Measurements from ENCODE around the gene SBF1.
"Not testable (repeated sequence)": the region's sequence is repeated elsewhere in the genome, so short reads cannot be mapped to it uniquely, and the experiment has no call there.

GRCh38 chr22:50432877-50433510 lies 41.8 kb downstream of the SBF1 start:
- TF ChIP-seq, protein P1, sequence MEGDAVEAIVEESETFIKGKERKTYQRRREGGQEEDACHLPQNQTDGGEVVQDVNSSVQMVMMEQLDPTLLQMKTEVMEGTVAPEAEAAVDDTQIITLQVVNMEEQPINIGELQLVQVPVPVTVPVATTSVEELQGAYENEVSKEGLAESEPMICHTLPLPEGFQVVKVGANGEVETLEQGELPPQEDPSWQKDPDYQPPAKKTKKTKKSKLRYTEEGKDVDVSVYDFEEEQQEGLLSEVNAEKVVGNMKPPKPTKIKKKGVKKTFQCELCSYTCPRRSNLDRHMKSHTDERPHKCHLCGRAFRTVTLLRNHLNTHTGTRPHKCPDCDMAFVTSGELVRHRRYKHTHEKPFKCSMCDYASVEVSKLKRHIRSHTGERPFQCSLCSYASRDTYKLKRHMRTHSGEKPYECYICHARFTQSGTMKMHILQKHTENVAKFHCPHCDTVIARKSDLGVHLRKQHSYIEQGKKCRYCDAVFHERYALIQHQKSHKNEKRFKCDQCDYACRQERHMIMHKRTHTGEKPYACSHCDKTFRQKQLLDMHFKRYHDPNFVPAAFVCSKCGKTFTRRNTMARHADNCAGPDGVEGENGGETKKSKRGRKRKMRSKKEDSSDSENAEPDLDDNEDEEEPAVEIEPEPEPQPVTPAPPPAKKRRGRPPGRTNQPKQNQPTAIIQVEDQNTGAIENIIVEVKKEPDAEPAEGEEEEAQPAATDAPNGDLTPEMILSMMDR (IDR thresholded peaks at IDR 0.05) = not testable (repeated sequence)
- TF ChIP-seq POLR2AphosphoS5, POLR2A (IDR thresholded peaks at IDR 0.05): not testable (repeated sequence)

Data from transverse colon (tissue), 4 donors.